MCF 10A (cell line): ENCODE data around the gene ATF7IP. TPM values are rescaled to one million over a fixed set of nuclear protein-coding genes. Genes with fewer than 3 reads are reported as not detected.
A peak's percentile ranks its signal among the peaks of the same experiment; 100 is the strongest.
"Not testable (repeated sequence)": the region's sequence is repeated elsewhere in the genome, so short reads cannot be mapped to it uniquely, and the experiment has no call there.

Source experiments
- BruUV-seq: library from RNA; stranded (reverse); fragments of 400-500 nt; replicated peaks from 2 replicates; lab custom pipeline; 2021; lab: Mats Ljungman, UMichigan
- CTCF ChIA-PET: fragments of 300-600 bp; sonication (Branson Sonifier 250); formaldehyde crosslinking; extraction: SDS; loops from one replicate; lab custom pipeline; 2021; ENCODE audit warnings: antibody characterized with exemption, inconsistent platforms; lab: Yijun Ruan, JAX
- POLR2A ChIA-PET: fragments of 300-600, 350-650 bp; sonication (Branson Sonifier 250); formaldehyde crosslinking; extraction: SDS; loops from one replicate; lab custom pipeline; 2020; ENCODE audit warnings: antibody characterized with exemption, inconsistent platforms; lab: Yijun Ruan, JAX
- DNase-seq: peaks from one replicate; pipeline ENCODE4 v3.0.0-alpha.2; 2018; ENCODE audit not compliant: unreplicated experiment
- H3K27ac Mint-ChIP-seq: one replicate; pipeline ENCODE4 v1.8.0; 2022; ENCODE audit warnings: mild to moderate bottlenecking, low read depth, mixed read lengths; ENCODE audit not compliant: unreplicated experiment
- H3K27me3 Mint-ChIP-seq: one replicate; pipeline ENCODE4 v1.8.0; 2022; ENCODE audit warnings: mixed read lengths; ENCODE audit not compliant: insufficient read depth, unreplicated experiment
- H3K36me3 Mint-ChIP-seq: one replicate; pipeline ENCODE4 v1.8.0; 2022; ENCODE audit warnings: mild to moderate bottlenecking, moderate library complexity, mixed read lengths; ENCODE audit not compliant: insufficient read depth, unreplicated experiment
- H3K4me1 Mint-ChIP-seq: one replicate; pipeline ENCODE4 v1.8.0; 2022; ENCODE audit warnings: mixed read lengths; ENCODE audit not compliant: insufficient read depth, unreplicated experiment
- H3K4me3 Mint-ChIP-seq: one replicate; pipeline ENCODE4 v1.8.0; 2022; ENCODE audit warnings: mild to moderate bottlenecking, moderate library complexity, mixed read lengths; ENCODE audit not compliant: unreplicated experiment
- H3K9me3 Mint-ChIP-seq: one replicate; pipeline ENCODE4 v1.8.0; 2022; ENCODE audit warnings: mixed read lengths; ENCODE audit not compliant: unreplicated experiment
- CTCF ChIP-seq: fragments of 200-600 bp; IDR thresholded peaks from one replicate; pipeline ENCODE4 v1.8.0; 2022; ENCODE audit warnings: antibody characterized with exemption, mild to moderate bottlenecking; ENCODE audit not compliant: unreplicated experiment
- intact Hi-C: fragments of 100-400 bp; cut with micrococcal nuclease; formaldehyde crosslinking; loops from 2 replicates; pipeline ENCODE4 v1.14.1; 2022
- total RNA-seq: library from RNA; stranded (reverse); gene quantifications from 2 replicates; pipeline ENCODE4 v1.2.3, GENCODE V29; 2022

ATF7IP gene
- total RNA-seq, 1 experiment from 2014 or later: 29.4 TPM

- no peak for TF ChIP-seq CTCF
- Mint-ChIP-seq H3K36me3 (peaks cover 4% of the 10 kb centered on the region), H3K4me3 (peak overlapping the region; percentile 60), H3K9me3 (peaks cover 8% of the 10 kb centered on the region), H3K27ac (peak overlapping the region; percentile 72), H3K27me3 (no peaks in the 10 kb centered on the region), H3K4me1 (peaks cover 38% of the 10 kb centered on the region)
- BruUV-seq: no TSS peak
- peak; percentile 47 for DNase-seq
- ChIA-PET POLR2A (interaction anchor here (1.1 to 1.7 kb wide), 5 partner anchors 10 to 1299 kb away, joined by 3 to 11 read pairs (median 3); partner anchors contain the start of gene ATF7IP), CTCF (interaction anchor here (1.1 to 1.3 kb wide), 3 partner anchors 16 to 214 kb away, joined by 3 to 10 read pairs (median 5); no protein-coding TSS in a partner anchor)
- intact Hi-C loops: loop anchor here (10.0 kb wide), 1 partner anchor 375 kb away; a partner anchor contains a TSS
Observed at GRCh38 chr12:14399871-14400270, 34.4 kb downstream of the ATF7IP start.

- H3K36me3 Mint-ChIP-seq: peaks cover 4% of the 10 kb centered on the region
- peak overlapping the region; percentile 60 for H3K4me3 Mint-ChIP-seq
- DNase-seq: no peak
- H3K9me3 Mint-ChIP-seq: peaks cover 8% of the 10 kb centered on the region
- H3K27me3 Mint-ChIP-seq: no peaks in the 10 kb centered on the region
- intact Hi-C loops: loop anchor here (10.0 kb wide), 1 partner anchor 374 kb away; a partner anchor contains a TSS
- BruUV-seq: no TSS peak
- POLR2A ChIA-PET: interaction anchor here (1.1 to 4.1 kb wide), 2 partner anchors 16 to 105 kb away, joined by 3 to 18 read pairs; no protein-coding TSS in a partner anchor
- no peak for TF ChIP-seq CTCF
- CTCF ChIA-PET: no interaction called here
- H3K4me1 Mint-ChIP-seq: peaks cover 38% of the 10 kb centered on the region
- H3K27ac Mint-ChIP-seq: peak overlapping the region; percentile 72
Observed at GRCh38 chr12:14400599-14400998, 35.1 kb downstream of the ATF7IP start.

GRCh38 chr12:14401267-14401666 lies 35.8 kb downstream of the ATF7IP start:
- Mint-ChIP-seq H3K27ac (peak overlapping the region; percentile 72), H3K4me1 (peaks cover 32% of the 10 kb centered on the region)
- intact Hi-C loops: loop anchor here (10.0 kb wide), 1 partner anchor 374 kb away; a partner anchor contains a TSS
- H3K9me3 Mint-ChIP-seq, BruUV-seq, DNase-seq, H3K27me3 Mint-ChIP-seq, H3K36me3 Mint-ChIP-seq, H3K4me3 Mint-ChIP-seq: not testable (repeated sequence)
- POLR2A ChIA-PET: interaction anchor here (1.1 to 4.1 kb wide), 4 partner anchors 13 to 104 kb away, joined by 3 to 18 read pairs (median 6); partner anchors contain the start of gene ATF7IP
- CTCF ChIA-PET: interaction anchor here (0.6 to 0.9 kb wide), 2 partner anchors 153 to 1664 kb away, joined by 3 to 4 read pairs; no protein-coding TSS in a partner anchor

- no peak for TF ChIP-seq CTCF
- H3K27me3 Mint-ChIP-seq: no peaks in the 10 kb centered on the region
- no peaks in the 10 kb centered on the region for H3K9me3 Mint-ChIP-seq
- no TSS peak for BruUV-seq
- intact Hi-C loops: loop anchor here (10.0 kb wide), 1 partner anchor 372 kb away; a partner anchor contains a TSS
- CTCF ChIA-PET: interaction anchor here (0.6 to 1.4 kb wide), 7 partner anchors 12 to 762 kb away, joined by 3 to 10 read pairs (median 4); no protein-coding TSS in a partner anchor
- no peak overlapping the region for H3K4me3 Mint-ChIP-seq
- DNase-seq: no peak
- POLR2A ChIA-PET: interaction anchor here (0.9 to 4.1 kb wide), 4 partner anchors 12 to 37 kb away, joined by 3 to 18 read pairs (median 6); partner anchors contain the start of gene ATF7IP
- peaks cover 27% of the 10 kb centered on the region for H3K4me1 Mint-ChIP-seq
- H3K27ac Mint-ChIP-seq: peak overlapping the region; percentile 91
- no peaks in the 10 kb centered on the region for H3K36me3 Mint-ChIP-seq
Observed at GRCh38 chr12:14402697-14403096, 37.2 kb downstream of the ATF7IP start.
